Measurements from ENCODE around the gene RESP18.

Gene RESP18

GRCh38 chr2:219304223-219304622 lies 28.3 kb downstream of the RESP18 start:
- Histone ChIP-seq H3K4me2 (ENCODE audit: low read length, poor library complexity, severe bottlenecking) (no peak overlapping the region), H2BK15ac (ENCODE audit: low read depth, poor library complexity, severe bottlenecking) (no peak overlapping the region), H2AFZ (ENCODE audit: low read depth, low read length) (no peak overlapping the region), H4K8ac (ENCODE audit: low read length) (no peak overlapping the region), H3K4ac (ENCODE audit: low read depth in 1 of 2, low read length in 2 of 2) (no peak overlapping the region), H2BK12ac (ENCODE audit: low read length in 2 of 2) (no peak overlapping the region), H4K91ac (ENCODE audit: low read length) (no peak overlapping the region), H3K4me1 (ENCODE audit: control insufficient read depth, insufficient read depth, low read depth, low read length) (peaks cover 11% of the 10 kb centered on the region), H3K23ac (ENCODE audit: low read length in 2 of 2) (no peak overlapping the region), H3K79me1 (replicated peaks; ENCODE audit: low read length, poor library complexity, severe bottlenecking) (no peaks in the 10 kb centered on the region), H2BK120ac (ENCODE audit: low read depth, low read length) (no peak overlapping the region), H3K27me3 (ENCODE audit: control insufficient read depth in 1 of 2, insufficient read depth in 1 of 2, low read length in 2 of 2) (peaks cover 68 to 74% of the 10 kb centered on the region in 2 experiments), H3K18ac (ENCODE audit: low read depth in 1 of 2, low read length in 2 of 2) (no peak overlapping the region), H2AK5ac (ENCODE audit: low read length, severe bottlenecking) (no peak overlapping the region), H3K9ac (ENCODE audit: low read length) (no peak overlapping the region), H2BK5ac (ENCODE audit: low read depth, low read length, poor library complexity, severe bottlenecking) (no peak overlapping the region), H3K36me3 (ENCODE audit: control insufficient read depth in 1 of 2, insufficient read depth in 2 of 2, low read depth in 1 of 2, low read length in 2 of 2) (no peaks in the 10 kb centered on the region), H3K4me3 (ENCODE audit: insufficient read depth in 1 of 2, low read depth in 1 of 2, low read length in 2 of 2) (no peak overlapping the region), H3K14ac (ENCODE audit: low read length in 2 of 2) (no peak overlapping the region), H3K27ac (ENCODE audit: low read length, poor library complexity, severe bottlenecking) (no peak overlapping the region), H3K9me3 (ENCODE audit: control insufficient read depth, low read length) (no peaks in the 10 kb centered on the region)
- no peak for DNase-seq
- whole genome bisulfite sequencing = 59% methylated on average over 1 of the region's 2 CpGs

GRCh38 chr2:219302412-219302968 lies 30.1 kb downstream of the RESP18 start:
- Histone ChIP-seq H3K4me3 (ENCODE audit: insufficient read depth in 1 of 2, low read depth in 1 of 2, low read length in 2 of 2) (no peak overlapping the region), H3K23ac (ENCODE audit: low read length in 2 of 2) (no peak overlapping the region), H3K27me3 (ENCODE audit: control insufficient read depth in 1 of 2, insufficient read depth in 1 of 2, low read length in 2 of 2) (peaks cover 58 to 65% of the 10 kb centered on the region in 2 experiments), H2AFZ (ENCODE audit: low read depth, low read length) (no peak overlapping the region), H3K27ac (ENCODE audit: low read length, poor library complexity, severe bottlenecking) (no peak overlapping the region), H2BK5ac (ENCODE audit: low read depth, low read length, poor library complexity, severe bottlenecking) (no peak overlapping the region), H3K9ac (ENCODE audit: low read length) (no peak overlapping the region), H3K14ac (ENCODE audit: low read length in 2 of 2) (no peak overlapping the region), H2BK120ac (ENCODE audit: low read depth, low read length) (no peak overlapping the region), H3K9me3 (ENCODE audit: control insufficient read depth, low read length) (no peaks in the 10 kb centered on the region), H3K4me1 (ENCODE audit: control insufficient read depth, insufficient read depth, low read depth, low read length) (peaks cover 4% of the 10 kb centered on the region), H4K91ac (ENCODE audit: low read length) (no peak overlapping the region), H2BK12ac (ENCODE audit: low read length in 2 of 2) (no peak overlapping the region), H3K4ac (ENCODE audit: low read depth in 1 of 2, low read length in 2 of 2) (no peak overlapping the region), H3K79me1 (replicated peaks; ENCODE audit: low read length, poor library complexity, severe bottlenecking) (no peaks in the 10 kb centered on the region), H3K18ac (ENCODE audit: low read depth in 1 of 2, low read length in 2 of 2) (no peak overlapping the region), H3K36me3 (ENCODE audit: control insufficient read depth in 1 of 2, insufficient read depth in 2 of 2, low read depth in 1 of 2, low read length in 2 of 2) (no peaks in the 10 kb centered on the region), H4K8ac (ENCODE audit: low read length) (no peak overlapping the region), H2AK5ac (ENCODE audit: low read length, severe bottlenecking) (no peak overlapping the region), H3K4me2 (ENCODE audit: low read length, poor library complexity, severe bottlenecking) (no peak overlapping the region), H2BK15ac (ENCODE audit: low read depth, poor library complexity, severe bottlenecking) (no peak overlapping the region)
- no peak for DNase-seq
- 75% methylated on average over 11 of the region's 11 CpGs for WGBS

GRCh38 chr2:219300022-219300421 lies 32.5 kb downstream of the RESP18 start:
- H2BK12ac ChIP-seq (ENCODE audit: low read length in 2 of 2) = no peak overlapping the region
- H3K36me3 ChIP-seq (ENCODE audit: control insufficient read depth in 1 of 2, insufficient read depth in 2 of 2, low read depth in 1 of 2, low read length in 2 of 2) = no peaks in the 10 kb centered on the region
- no peak overlapping the region for H2AFZ ChIP-seq (ENCODE audit: low read depth, low read length)
- H3K9me3 ChIP-seq (ENCODE audit: control insufficient read depth, low read length) = no peaks in the 10 kb centered on the region
- whole genome bisulfite sequencing = 78% methylated on average over 5 of the region's 5 CpGs
- no peak overlapping the region for H2BK120ac ChIP-seq (ENCODE audit: low read depth, low read length)
- no peak overlapping the region for H3K14ac ChIP-seq (ENCODE audit: low read length in 2 of 2)
- H3K9ac ChIP-seq (ENCODE audit: low read length) = no peak overlapping the region
- H2BK15ac ChIP-seq (ENCODE audit: low read depth, poor library complexity, severe bottlenecking) = no peak overlapping the region
- H3K4ac ChIP-seq (ENCODE audit: low read depth in 1 of 2, low read length in 2 of 2) = no peak overlapping the region
- no peak overlapping the region for H4K8ac ChIP-seq (ENCODE audit: low read length)
- no peak overlapping the region for H3K27ac ChIP-seq (ENCODE audit: low read length, poor library complexity, severe bottlenecking)
- no peak overlapping the region for H3K18ac ChIP-seq (ENCODE audit: low read depth in 1 of 2, low read length in 2 of 2)
- no peak overlapping the region for H4K91ac ChIP-seq (ENCODE audit: low read length)
- no peak for DNase-seq
- peaks cover 51 to 59% of the 10 kb centered on the region in 2 experiments for H3K27me3 ChIP-seq (ENCODE audit: control insufficient read depth in 1 of 2, insufficient read depth in 1 of 2, low read length in 2 of 2)
- H3K23ac ChIP-seq (ENCODE audit: low read length in 2 of 2) = no peak overlapping the region
- no peak overlapping the region for H2AK5ac ChIP-seq (ENCODE audit: low read length, severe bottlenecking)
- no peak overlapping the region for H3K4me2 ChIP-seq (ENCODE audit: low read length, poor library complexity, severe bottlenecking)
- H3K79me1 ChIP-seq (replicated peaks; ENCODE audit: low read length, poor library complexity, severe bottlenecking) = no peaks in the 10 kb centered on the region
- H3K4me1 ChIP-seq (ENCODE audit: control insufficient read depth, insufficient read depth, low read depth, low read length) = peaks cover 6% of the 10 kb centered on the region
- H2BK5ac ChIP-seq (ENCODE audit: low read depth, low read length, poor library complexity, severe bottlenecking) = no peak overlapping the region
- H3K4me3 ChIP-seq (ENCODE audit: insufficient read depth in 1 of 2, low read depth in 1 of 2, low read length in 2 of 2) = no peak overlapping the region

- Histone ChIP-seq H3K18ac (ENCODE audit: low read depth in 1 of 2, low read length in 2 of 2) (no peak overlapping the region), H4K8ac (ENCODE audit: low read length) (no peak overlapping the region), H3K9ac (ENCODE audit: low read length) (no peak overlapping the region), H3K23ac (ENCODE audit: low read length in 2 of 2) (no peak overlapping the region), H2BK15ac (ENCODE audit: low read depth, poor library complexity, severe bottlenecking) (no peak overlapping the region), H3K9me3 (ENCODE audit: control insufficient read depth, low read length) (no peaks in the 10 kb centered on the region), H2BK5ac (ENCODE audit: low read depth, low read length, poor library complexity, severe bottlenecking) (no peak overlapping the region), H2BK12ac (ENCODE audit: low read length in 2 of 2) (no peak overlapping the region), H2BK120ac (ENCODE audit: low read depth, low read length) (no peak overlapping the region), H3K79me1 (replicated peaks; ENCODE audit: low read length, poor library complexity, severe bottlenecking) (no peaks in the 10 kb centered on the region), H3K14ac (ENCODE audit: low read length in 2 of 2) (no peak overlapping the region), H2AK5ac (ENCODE audit: low read length, severe bottlenecking) (no peak overlapping the region), H3K27ac (ENCODE audit: low read length, poor library complexity, severe bottlenecking) (no peak overlapping the region), H3K27me3 (ENCODE audit: control insufficient read depth in 1 of 2, insufficient read depth in 1 of 2, low read length in 2 of 2) (peaks cover 51 to 53% of the 10 kb centered on the region in 2 experiments), H3K4ac (ENCODE audit: low read depth in 1 of 2, low read length in 2 of 2) (no peak overlapping the region), H4K91ac (ENCODE audit: low read length) (no peak overlapping the region), H3K4me2 (ENCODE audit: low read length, poor library complexity, severe bottlenecking) (no peak overlapping the region), H3K36me3 (ENCODE audit: control insufficient read depth in 1 of 2, insufficient read depth in 2 of 2, low read depth in 1 of 2, low read length in 2 of 2) (no peaks in the 10 kb centered on the region), H3K4me1 (ENCODE audit: control insufficient read depth, insufficient read depth, low read depth, low read length) (peaks cover 8% of the 10 kb centered on the region), H2AFZ (ENCODE audit: low read depth, low read length) (no peak overlapping the region), H3K4me3 (ENCODE audit: insufficient read depth in 1 of 2, low read depth in 1 of 2, low read length in 2 of 2) (no peak overlapping the region)
- DNase-seq = no peak
- WGBS = 84% methylated on average over 6 of the region's 6 CpGs
Observed at GRCh38 chr2:219299372-219299760, 33.2 kb downstream of the RESP18 start.

Data from mesenchymal stem cell (in vitro differentiated cells and primary cell).